Common myeloid progenitor, CD34-positive (primary cell): ENCODE results near the gene PLCB4.

ENCODE experiments used
- CTCF ChIA-PET: fragments of 350-600 bp; sonication (Branson Sonifier 250); formaldehyde crosslinking; loops from one replicate; lab custom pipeline; 2021; ENCODE audit warnings: antibody characterized with exemption; lab: Charles Lee
- POLR2A ChIA-PET: fragments of 350-600 bp; sonication (Branson Sonifier 250); formaldehyde crosslinking; loops from one replicate; lab custom pipeline; 2021; ENCODE audit warnings: antibody characterized with exemption; lab: Charles Lee
- DNase-seq, 3 donors: peaks; one replicate each; pipeline versions ENCODE4 v3.0.0 to v3.0.0-alpha.2; 2013
- H3K27ac ChIP-seq, 2 experiments: 1 replicate in 1 of 2; 2 replicates in 1 of 2; pipeline ENCODE4 v1.7.0; 2013; ENCODE audit warnings: inconsistent platforms in 2 of 2, low read length in 2 of 2, mild to moderate bottlenecking in 2 of 2, low read depth in 1 of 2, moderate library complexity in 1 of 2; ENCODE audit not compliant: severe bottlenecking in 2 of 2, insufficient read depth in 1 of 2, poor library complexity in 1 of 2
- H3K27me3 ChIP-seq, 5 experiments: replicated peaks in 2 of 5; 1 replicate in 3 of 5; 2 replicates in 2 of 5; pipeline versions ENCODE4 v1.6.1 to v1.7.0; 2013; ENCODE audit warnings: low read length in 4 of 5, mild to moderate bottlenecking in 2 of 5, moderate library complexity in 2 of 5, inconsistent platforms in 1 of 5; ENCODE audit not compliant: insufficient read depth in 5 of 5, control insufficient read depth in 4 of 5
- H3K36me3 ChIP-seq, 4 experiments: 1 replicate in 2 of 4; 2 replicates in 2 of 4; pipeline versions ENCODE4 v1.6.1 to v1.7.0; 2013; ENCODE audit warnings: low read length in 3 of 4, control low read depth in 1 of 4, mild to moderate bottlenecking in 1 of 4; ENCODE audit not compliant: control insufficient read depth in 4 of 4, insufficient read depth in 4 of 4
- H3K4me1 ChIP-seq, 4 experiments: 1 replicate in 3 of 4; 2 replicates in 1 of 4; pipeline versions ENCODE4 v1.6.1 to v1.7.1; 2013; ENCODE audit warnings: low read length in 3 of 4, mild to moderate bottlenecking in 3 of 4, control low read depth in 1 of 4, inconsistent platforms in 1 of 4, moderate library complexity in 1 of 4; ENCODE audit not compliant: control insufficient read depth in 4 of 4, insufficient read depth in 4 of 4; ENCODE audit errors: control extremely low read depth in 1 of 4
- H3K4me3 ChIP-seq, 7 experiments: 1 replicate in 4 of 7; 2 replicates in 3 of 7; pipeline versions ENCODE4 v1.5.1 to v1.7.0; 2013; ENCODE audit warnings: mild to moderate bottlenecking in 7 of 7, low read length in 6 of 7, moderate library complexity in 6 of 7, inconsistent platforms in 2 of 7, low read depth in 2 of 7, control low read depth in 1 of 7; ENCODE audit not compliant: insufficient read depth in 4 of 7, control insufficient read depth in 1 of 7; ENCODE audit errors: extremely low read depth in 1 of 7
- H3K9me3 ChIP-seq, 5 experiments: 1 replicate in 4 of 5; 2 replicates in 1 of 5; pipeline versions ENCODE4 v1.6.1 to v1.7.1; 2013; ENCODE audit warnings: low read length in 4 of 5, mild to moderate bottlenecking in 2 of 5, inconsistent platforms in 1 of 5, low read depth in 1 of 5, moderate library complexity in 1 of 5; ENCODE audit not compliant: control insufficient read depth in 4 of 5, insufficient read depth in 2 of 5; ENCODE audit errors: control extremely low read depth in 1 of 5
- WGBS: methylation state at CpG from one replicate; pipeline ENCODE4 v1.1.5; 2013; ENCODE audit not compliant: insufficient coverage; 5-methylcytosine and 5-hydroxymethylcytosine counted together

Gene PLCB4

GRCh38 chr20:9093218-9093957, 24.5 kb downstream of the PLCB4 start:
- 93% methylated on average over 5 of the region's 8 CpGs for WGBS
- CTCF ChIA-PET: interaction anchor here (0.9 to 1.9 kb wide), 3 partner anchors 9 to 43 kb away, joined by 3 to 9 read pairs (median 5); no protein-coding TSS in a partner anchor
- Histone ChIP-seq H3K27me3 (no peaks in the 10 kb centered on the region), H3K4me3 (no peak overlapping the region), H3K4me1 (no peaks in the 10 kb centered on the region), H3K9me3 (no peaks in the 10 kb centered on the region), H3K36me3 (peaks cover 0 to 2% (median 0%) of the 10 kb centered on the region in 4 experiments), H3K27ac (no peak overlapping the region)
- POLR2A ChIA-PET: no interaction called here
- no peak for DNase-seq

- POLR2A ChIA-PET: interaction anchor here (0.6 kb wide), 1 partner anchor 342 kb away, joined by 5 read pairs; no protein-coding TSS in a partner anchor
- H3K4me1 ChIP-seq: no peaks in the 10 kb centered on the region
- H3K9me3 ChIP-seq: peaks cover 0 to 3% (median 0%) of the 10 kb centered on the region in 5 experiments
- H3K27ac ChIP-seq: no peak overlapping the region
- WGBS: 100% methylated on average over 1 of the region's 2 CpGs
- no peaks in the 10 kb centered on the region for H3K27me3 ChIP-seq
- CTCF ChIA-PET: interaction anchor here (0.6 to 2.3 kb wide), 9 partner anchors 8 to 260 kb away, joined by 3 to 9 read pairs (median 4); no protein-coding TSS in a partner anchor
- no peak overlapping the region for H3K4me3 ChIP-seq
- H3K36me3 ChIP-seq: peaks cover 0 to 2% (median under 1%) of the 10 kb centered on the region in 4 experiments
- peak in 2 of 3 donors; percentile 27 to 28 for DNase-seq
Observed at GRCh38 chr20:9099372-9099771, 30.5 kb downstream of the PLCB4 start.

- WGBS: 98% methylated on average over 9 of the region's 9 CpGs
- DNase-seq: no peak
Observed at GRCh38 chr20:9100691-9101090, 31.8 kb downstream of the PLCB4 start.

GRCh38 chr20:9102456-9102855, 33.6 kb downstream of the PLCB4 start:
- Histone ChIP-seq H3K36me3 (peaks cover 0 to 3% (median under 1%) of the 10 kb centered on the region in 4 experiments), H3K4me1 (no peaks in the 10 kb centered on the region), H3K27ac (no peak overlapping the region), H3K9me3 (peaks cover 0 to 3% (median 0%) of the 10 kb centered on the region in 5 experiments), H3K27me3 (no peaks in the 10 kb centered on the region), H3K4me3 (no peak overlapping the region)
- DNase-seq: no peak
- ChIA-PET POLR2A (no interaction called here), CTCF (no interaction called here)

More at GRCh38 chr20:9100691-9101090, 31.8 kb downstream of the PLCB4 start:
- ChIA-PET CTCF (interaction anchor here (1.3 to 2.3 kb wide), 4 partner anchors 9 to 259 kb away, joined by 3 to 9 read pairs (median 4); no protein-coding TSS in a partner anchor), POLR2A (no interaction called here)
- Histone ChIP-seq H3K36me3 (peaks cover 0 to 2% (median under 1%) of the 10 kb centered on the region in 4 experiments), H3K27me3 (no peaks in the 10 kb centered on the region), H3K4me3 (no peak overlapping the region), H3K9me3 (peaks cover 0 to 3% (median 0%) of the 10 kb centered on the region in 5 experiments), H3K4me1 (no peaks in the 10 kb centered on the region), H3K27ac (no peak overlapping the region)

- no peak for DNase-seq
- Histone ChIP-seq H3K4me1 (no peaks in the 10 kb centered on the region), H3K27ac (no peak overlapping the region), H3K36me3 (peaks cover 0 to 4% (median under 1%) of the 10 kb centered on the region in 4 experiments), H3K4me3 (no peak overlapping the region), H3K27me3 (no peaks in the 10 kb centered on the region), H3K9me3 (peaks cover 0 to 3% (median 0%) of the 10 kb centered on the region in 5 experiments)
- WGBS: 100% methylated on average over 2 of the region's 2 CpGs
- POLR2A ChIA-PET: no interaction called here
- CTCF ChIA-PET: interaction anchor here (0.9 to 1.4 kb wide), 2 partner anchors 10 to 13 kb away, joined by 3 read pairs; no protein-coding TSS in a partner anchor
Observed at GRCh38 chr20:9103955-9104354, 35.1 kb downstream of the PLCB4 start.

GRCh38 chr20:9108260-9108659, 39.4 kb downstream of the PLCB4 start:
- CTCF ChIA-PET: interaction anchor here (1.9 to 2.1 kb wide), 2 partner anchors 9 to 15 kb away, joined by 8 to 9 read pairs; no protein-coding TSS in a partner anchor
- Histone ChIP-seq H3K9me3 (peaks cover 0 to 3% (median 0%) of the 10 kb centered on the region in 5 experiments), H3K4me3 (no peak overlapping the region), H3K36me3 (peaks cover 0 to 4% (median 0%) of the 10 kb centered on the region in 4 experiments), H3K27me3 (no peaks in the 10 kb centered on the region), H3K4me1 (peaks cover 0 to 9% (median 2%) of the 10 kb centered on the region in 4 experiments), H3K27ac (no peak overlapping the region)
- WGBS: 100% methylated on average over 1 of the region's 1 CpG
- no peak for DNase-seq
- POLR2A ChIA-PET: interaction anchor here (0.6 kb wide), 1 partner anchor 1242 kb away, joined by 3 read pairs; no protein-coding TSS in a partner anchor
